Measurements from ENCODE around the gene ATG12.

The ATG12 gene

GRCh38 chr5:115843444-115844130 is 2.2 kb upstream of the ATG12 start:
- no peak for DNase-seq (ENCODE audit: low read depth in 2 of 2)
- no peak for TF ChIP-seq CTCF (IDR thresholded peaks at IDR 0.05; ENCODE audit: low read depth, low read length)
- peak overlapping the region in 1 of 2 donors; percentile 92 for H3K4me3 ChIP-seq (replicated peaks in 1 of 2; ENCODE audit: low read depth in 2 of 2, low read length in 2 of 2)

DNA sequence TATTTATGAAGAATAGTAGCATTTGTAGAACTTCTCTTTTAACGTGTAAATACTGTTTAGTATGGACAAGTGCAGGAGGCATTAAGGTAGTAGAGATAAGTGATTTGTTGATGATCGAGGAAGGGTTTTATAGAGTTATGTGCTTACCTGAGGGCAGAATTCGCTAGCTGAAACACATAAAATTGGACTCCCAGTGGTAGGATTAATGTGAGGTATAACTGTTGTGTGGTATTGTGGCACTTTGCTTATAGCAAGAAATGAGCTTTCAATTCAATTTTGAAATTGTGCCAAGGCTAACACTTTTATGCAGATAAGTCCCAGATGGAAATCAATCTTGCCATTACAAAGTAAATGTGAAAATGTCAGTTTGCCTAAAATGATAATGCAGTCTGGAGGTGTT is 1.6 kb upstream of the ATG12 start:
- peak overlapping the region; percentile 80 to 92 for H3K4me3 ChIP-seq (replicated peaks in 1 of 2; ENCODE audit: low read depth in 2 of 2, low read length in 2 of 2)
- no peak for TF ChIP-seq CTCF (IDR thresholded peaks at IDR 0.05; ENCODE audit: low read depth, low read length)
- DNase-seq (ENCODE audit: low read depth in 2 of 2), result no peak

GRCh38 chr5:115842089-115842935 is 947 bp upstream of the ATG12 start:
- no peak for TF ChIP-seq CTCF (IDR thresholded peaks at IDR 0.05; ENCODE audit: low read depth, low read length)
- H3K4me3 ChIP-seq (replicated peaks in 1 of 2; ENCODE audit: low read depth in 2 of 2, low read length in 2 of 2), result peak overlapping the region; percentile 80 to 92
- no peak for DNase-seq (ENCODE audit: low read depth in 2 of 2)

GRCh38 chr5:115840873-115841272 is 492 bp downstream of the ATG12 start:
- no peak for DNase-seq (ENCODE audit: low read depth in 2 of 2)
- H3K4me3 ChIP-seq (replicated peaks in 1 of 2; ENCODE audit: low read depth in 2 of 2, low read length in 2 of 2), result peak overlapping the region; percentile 80 to 92
- no peak for TF ChIP-seq CTCF (IDR thresholded peaks at IDR 0.05; ENCODE audit: low read depth, low read length)

GRCh38 chr5:115838885-115839518 is 2.4 kb downstream of the ATG12 start:
- peak overlapping the region; percentile 9 to 92 for H3K4me3 ChIP-seq (replicated peaks in 1 of 2; ENCODE audit: low read depth in 2 of 2, low read length in 2 of 2)
- peak; percentile 70 to 74 for DNase-seq (ENCODE audit: low read depth in 2 of 2)
- TF ChIP-seq CTCF (IDR thresholded peaks at IDR 0.05; ENCODE audit: low read depth, low read length), result peak; percentile 46

GRCh38 chr5:115835481-115835880 is 5.9 kb downstream of the ATG12 start:
- DNase-seq (ENCODE audit: low read depth in 2 of 2), result no peak
- H3K4me3 ChIP-seq (replicated peaks in 1 of 2; ENCODE audit: low read depth in 2 of 2, low read length in 2 of 2), result no peak overlapping the region
- no peak for TF ChIP-seq CTCF (IDR thresholded peaks at IDR 0.05; ENCODE audit: low read depth, low read length)
